Panc1 (cell line): ENCODE results near the gene NOX3. TPM values are rescaled to one million over a fixed set of nuclear protein-coding genes. Genes with fewer than 3 reads are reported as not detected.

Source experiments
- ATAC-seq: fragments of 200-7000 bp; cut with Tn5 transposase; 2 replicates; pipeline ENCODE4 v1.9.1; 2020; ENCODE audit warnings: mild to moderate bottlenecking, moderate library complexity
- BruUV-seq: library from RNA; stranded (reverse); fragments of 400-500 nt; replicated peaks from 2 replicates; lab custom pipeline; 2021; lab: Mats Ljungman, UMichigan
- CTCF ChIA-PET: fragments of 300-600 bp; sonication (Branson Sonifier 250); formaldehyde crosslinking; loops from one replicate; lab custom pipeline; 2022; ENCODE audit warnings: antibody characterized with exemption; lab: Charles Lee
- POLR2A ChIA-PET: fragments of 300-600 bp; sonication (Branson Sonifier 250); formaldehyde crosslinking; loops from one replicate; lab custom pipeline; 2022; ENCODE audit warnings: antibody characterized with exemption; lab: Charles Lee
- DNase-seq: peaks from one replicate; pipeline ENCODE4 v3.0.0-alpha.2; 2010; ENCODE audit warnings: low read depth, low spot score
- H3K27ac ChIP-seq: 2 replicates; pipeline ENCODE4 v1.5.1; 2011; ENCODE audit warnings: mild to moderate bottlenecking, low read length, inconsistent platforms
- H3K27me3 ChIP-seq: fragments of 200-500 bp; sonication (Bioruptor generic); 2 replicates; pipeline ENCODE4 v1.6.0; 2014; ENCODE audit warnings: low read length, inconsistent platforms; ENCODE audit not compliant: control insufficient read depth, insufficient read depth
- H3K36me3 ChIP-seq: fragments of 200-500 bp; sonication (Bioruptor generic); 2 replicates; pipeline ENCODE4 v1.5.1; 2014; ENCODE audit warnings: inconsistent platforms, mild to moderate bottlenecking, low read length, moderate library complexity; ENCODE audit not compliant: control insufficient read depth, insufficient read depth
- H3K4me1 ChIP-seq: 2 replicates; pipeline ENCODE4 v1.5.1; 2011; ENCODE audit warnings: inconsistent platforms, mild to moderate bottlenecking, low read length, moderate library complexity; ENCODE audit not compliant: control insufficient read depth, insufficient read depth
- H3K4me3 ChIP-seq, 2 experiments: 2 replicates each; pipeline ENCODE4 v1.5.1; 2011 to 2012; ENCODE audit warnings: low read depth in 2 of 2, low read length in 2 of 2, mild to moderate bottlenecking in 2 of 2, inconsistent platforms in 1 of 2, moderate library complexity in 1 of 2
- H3K9me3 ChIP-seq: fragments of 200-500 bp; sonication (Bioruptor generic); 2 replicates; pipeline ENCODE4 v1.5.1; 2014; ENCODE audit warnings: low read depth, mild to moderate bottlenecking, inconsistent platforms, low read length, moderate library complexity; ENCODE audit not compliant: control insufficient read depth, insufficient read depth
- POLR2AphosphoS5 ChIP-seq: IDR thresholded peaks from 2 replicates; pipeline ENCODE4 v1.6.1; 2012; ENCODE audit warnings: mild to moderate bottlenecking, low read depth, low read length, moderate library complexity
- SIN3A ChIP-seq: IDR thresholded peaks from 2 replicates; pipeline ENCODE4 v1.6.1; 2012; ENCODE audit warnings: low read depth, mild to moderate bottlenecking, low read length, moderate library complexity, borderline replicate concordance; ENCODE audit not compliant: insufficient read depth
- TCF7L2 ChIP-seq: IDR thresholded peaks from 2 replicates; pipeline ENCODE4 v1.6.1; 2011; ENCODE audit warnings: mild to moderate bottlenecking, low read depth, low read length, inconsistent platforms
- in situ Hi-C: cut with HindIII; loops from 2 replicates; pipeline ENCODE4 v1.10.0; 2016; ENCODE audit warnings: low sequenced_read_pairs, low pct_unique_long_range_greater_than_20kb
- intact Hi-C: fragments of 100-400 bp; cut with micrococcal nuclease; formaldehyde crosslinking; loops from one replicate; pipeline ENCODE4 v1.10.0; 2022; ENCODE audit not compliant: unreplicated experiment
- total RNA-seq: library from RNA; stranded (reverse); gene quantifications from one replicate; pipeline ENCODE4 v1.2.1, GENCODE V29; 2021; ENCODE audit not compliant: unreplicated experiment
- TF ChIP-seq, protein P1 (sequence below), 2 experiments: IDR thresholded peaks; 2 replicates each; pipeline ENCODE4 v1.6.1; 2011 to 2012; ENCODE audit warnings: low read depth in 2 of 2, control low read depth in 1 of 2, low read length in 1 of 2, mild to moderate bottlenecking in 1 of 2, moderate library complexity in 1 of 2; ENCODE audit not compliant: insufficient read depth in 1 of 2
- TF ChIP-seq, protein P2 (sequence below): fragments of 450-650 bp; IDR thresholded peaks from 2 replicates; pipeline ENCODE4 v1.5.1; 2017; ENCODE audit warnings: mild to moderate bottlenecking

Gene NOX3
- total RNA-seq, 1 experiment from 2014 or later, result not detected

DNA sequence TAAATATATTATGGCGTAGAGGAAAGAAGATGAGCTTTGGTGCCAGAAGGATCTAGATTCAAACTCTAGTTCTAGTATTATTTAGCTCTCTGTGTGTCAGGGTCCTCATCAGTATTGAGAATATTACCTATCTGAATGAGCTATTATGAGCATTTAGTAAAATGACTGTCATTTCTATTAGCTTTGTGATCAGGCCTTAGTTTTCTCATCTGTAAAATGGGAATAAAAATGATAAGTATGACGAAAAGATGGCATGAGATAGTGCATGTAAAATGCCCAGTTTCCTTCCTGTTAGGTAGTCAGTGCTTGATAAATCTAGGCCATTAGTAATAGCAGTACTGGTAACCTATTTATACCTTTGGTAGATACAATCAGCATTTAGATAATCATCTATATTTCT, 35.1 kb downstream of the NOX3 start:
- Histone ChIP-seq H3K27me3 (no peaks in the 10 kb centered on the region), H3K27ac (no peak overlapping the region), H3K36me3 (no peaks in the 10 kb centered on the region), H3K9me3 (no peaks in the 10 kb centered on the region), H3K4me3 (no peak overlapping the region), H3K4me1 (no peaks in the 10 kb centered on the region)
- BruUV-seq, result no TSS peak
- intact Hi-C loops (no loop called here), in situ Hi-C loops (no loop called here)
- CTCF ChIA-PET, result no interaction called here
- no peak for ATAC-seq
- no peak for DNase-seq
- POLR2A ChIA-PET, result no interaction called here
- TF ChIP-seq POLR2AphosphoS5 (no peak), TCF7L2 (no peak), SIN3A (no peak)

DNA sequence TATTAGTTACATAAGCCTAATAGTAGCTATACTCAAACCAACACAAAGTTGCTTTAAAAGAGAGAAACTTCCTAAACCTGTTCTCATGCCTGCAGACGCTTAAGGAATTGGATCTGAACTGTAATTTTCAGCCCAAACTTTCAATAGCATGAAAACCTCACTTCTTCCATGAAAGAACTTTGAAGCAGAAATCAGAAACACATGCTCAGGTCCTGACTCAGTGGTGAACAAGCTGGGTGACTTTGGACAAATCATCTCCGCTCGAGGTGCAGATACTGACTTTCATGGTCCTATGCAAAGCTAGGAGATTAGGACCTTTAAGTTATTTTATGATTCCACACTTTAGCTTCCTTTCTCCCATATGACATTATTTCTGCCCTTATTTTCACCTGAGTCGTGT, 36.5 kb downstream of the NOX3 start:
- TF ChIP-seq, protein P1, sequence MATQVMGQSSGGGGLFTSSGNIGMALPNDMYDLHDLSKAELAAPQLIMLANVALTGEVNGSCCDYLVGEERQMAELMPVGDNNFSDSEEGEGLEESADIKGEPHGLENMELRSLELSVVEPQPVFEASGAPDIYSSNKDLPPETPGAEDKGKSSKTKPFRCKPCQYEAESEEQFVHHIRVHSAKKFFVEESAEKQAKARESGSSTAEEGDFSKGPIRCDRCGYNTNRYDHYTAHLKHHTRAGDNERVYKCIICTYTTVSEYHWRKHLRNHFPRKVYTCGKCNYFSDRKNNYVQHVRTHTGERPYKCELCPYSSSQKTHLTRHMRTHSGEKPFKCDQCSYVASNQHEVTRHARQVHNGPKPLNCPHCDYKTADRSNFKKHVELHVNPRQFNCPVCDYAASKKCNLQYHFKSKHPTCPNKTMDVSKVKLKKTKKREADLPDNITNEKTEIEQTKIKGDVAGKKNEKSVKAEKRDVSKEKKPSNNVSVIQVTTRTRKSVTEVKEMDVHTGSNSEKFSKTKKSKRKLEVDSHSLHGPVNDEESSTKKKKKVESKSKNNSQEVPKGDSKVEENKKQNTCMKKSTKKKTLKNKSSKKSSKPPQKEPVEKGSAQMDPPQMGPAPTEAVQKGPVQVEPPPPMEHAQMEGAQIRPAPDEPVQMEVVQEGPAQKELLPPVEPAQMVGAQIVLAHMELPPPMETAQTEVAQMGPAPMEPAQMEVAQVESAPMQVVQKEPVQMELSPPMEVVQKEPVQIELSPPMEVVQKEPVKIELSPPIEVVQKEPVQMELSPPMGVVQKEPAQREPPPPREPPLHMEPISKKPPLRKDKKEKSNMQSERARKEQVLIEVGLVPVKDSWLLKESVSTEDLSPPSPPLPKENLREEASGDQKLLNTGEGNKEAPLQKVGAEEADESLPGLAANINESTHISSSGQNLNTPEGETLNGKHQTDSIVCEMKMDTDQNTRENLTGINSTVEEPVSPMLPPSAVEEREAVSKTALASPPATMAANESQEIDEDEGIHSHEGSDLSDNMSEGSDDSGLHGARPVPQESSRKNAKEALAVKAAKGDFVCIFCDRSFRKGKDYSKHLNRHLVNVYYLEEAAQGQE (IDR thresholded peaks at IDR 0.05; ENCODE audit: insufficient read depth in 1 of 2, low read depth in 2 of 2, low read length in 1 of 2), result no peak
- TF ChIP-seq POLR2AphosphoS5, result no peak
- TF ChIP-seq SIN3A, result no peak
- no peak for TF ChIP-seq TCF7L2
- TF ChIP-seq, protein P2, sequence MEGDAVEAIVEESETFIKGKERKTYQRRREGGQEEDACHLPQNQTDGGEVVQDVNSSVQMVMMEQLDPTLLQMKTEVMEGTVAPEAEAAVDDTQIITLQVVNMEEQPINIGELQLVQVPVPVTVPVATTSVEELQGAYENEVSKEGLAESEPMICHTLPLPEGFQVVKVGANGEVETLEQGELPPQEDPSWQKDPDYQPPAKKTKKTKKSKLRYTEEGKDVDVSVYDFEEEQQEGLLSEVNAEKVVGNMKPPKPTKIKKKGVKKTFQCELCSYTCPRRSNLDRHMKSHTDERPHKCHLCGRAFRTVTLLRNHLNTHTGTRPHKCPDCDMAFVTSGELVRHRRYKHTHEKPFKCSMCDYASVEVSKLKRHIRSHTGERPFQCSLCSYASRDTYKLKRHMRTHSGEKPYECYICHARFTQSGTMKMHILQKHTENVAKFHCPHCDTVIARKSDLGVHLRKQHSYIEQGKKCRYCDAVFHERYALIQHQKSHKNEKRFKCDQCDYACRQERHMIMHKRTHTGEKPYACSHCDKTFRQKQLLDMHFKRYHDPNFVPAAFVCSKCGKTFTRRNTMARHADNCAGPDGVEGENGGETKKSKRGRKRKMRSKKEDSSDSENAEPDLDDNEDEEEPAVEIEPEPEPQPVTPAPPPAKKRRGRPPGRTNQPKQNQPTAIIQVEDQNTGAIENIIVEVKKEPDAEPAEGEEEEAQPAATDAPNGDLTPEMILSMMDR, result no peak
- BruUV-seq, result no TSS peak
- Histone ChIP-seq H3K27ac (no peak overlapping the region), H3K4me3 (no peak overlapping the region), H3K9me3 (no peaks in the 10 kb centered on the region), H3K27me3 (no peaks in the 10 kb centered on the region), H3K36me3 (no peaks in the 10 kb centered on the region), H3K4me1 (no peaks in the 10 kb centered on the region)
- ChIA-PET POLR2A (no interaction called here), CTCF (no interaction called here)
- in situ Hi-C loops (no loop called here), intact Hi-C loops (no loop called here)
- DNase-seq (no peak), ATAC-seq (no peak)

DNA sequence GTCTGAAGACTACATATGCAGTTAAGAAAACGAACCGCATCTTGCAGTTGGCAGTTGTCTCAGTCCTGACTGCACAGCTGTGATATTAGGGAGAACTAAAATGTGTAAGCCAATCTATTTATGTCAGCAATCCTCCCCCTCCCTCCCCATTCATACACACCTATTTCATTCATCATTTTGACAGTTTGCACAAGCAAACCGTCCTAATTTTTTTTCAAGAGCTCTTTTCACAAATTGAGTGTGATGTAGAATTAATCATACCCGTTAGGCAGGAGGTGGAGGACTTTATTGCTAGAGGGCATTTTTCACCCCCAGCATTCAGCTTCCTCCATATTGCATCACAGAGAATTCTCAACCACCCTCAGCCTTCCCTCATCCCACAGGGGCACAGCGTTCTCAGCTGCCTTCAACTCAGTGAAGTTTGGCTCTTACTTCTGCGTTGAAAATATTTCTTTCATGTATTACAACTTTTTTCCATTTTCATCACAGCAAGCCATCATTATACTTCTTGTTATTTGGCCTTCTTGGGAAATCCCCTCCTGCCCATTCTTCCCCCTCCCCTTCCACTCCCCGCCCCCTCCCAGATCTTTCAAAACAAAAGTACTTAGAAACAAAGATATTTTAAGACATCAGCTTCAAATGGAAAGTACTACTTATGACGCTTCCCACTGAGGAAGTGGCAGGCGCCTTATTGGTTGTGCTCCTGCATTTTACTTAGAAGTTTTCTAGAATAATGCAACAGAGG, 37.5 kb downstream of the NOX3 start:
- no peaks in the 10 kb centered on the region for H3K4me1 ChIP-seq
- H3K36me3 ChIP-seq, result no peaks in the 10 kb centered on the region

More for the DNA sequence above, 37.5 kb downstream of the NOX3 start:
- CTCF ChIA-PET, result no interaction called here
- no peak for TF ChIP-seq SIN3A
- no peak for TF ChIP-seq POLR2AphosphoS5
- TF ChIP-seq, protein P2, result no peak
- TF ChIP-seq, protein P1 (IDR thresholded peaks at IDR 0.05; ENCODE audit: insufficient read depth in 1 of 2, low read depth in 2 of 2, low read length in 1 of 2), result no peak
- no peak for TF ChIP-seq TCF7L2
- intact Hi-C loops, result no loop called here
- DNase-seq (no peak), ATAC-seq (peak; percentile 72)
- H3K27ac ChIP-seq, result no peak overlapping the region
- peak overlapping the region in 1 of 2 experiments; percentile 7; a peak in 2 of 4 replicates for H3K4me3 ChIP-seq
- no TSS peak for BruUV-seq
- POLR2A ChIA-PET, result interaction anchor here (0.7 kb wide), 1 partner anchor 108 kb away, joined by 3 read pairs; no protein-coding TSS in a partner anchor
- in situ Hi-C loops, result no loop called here
- no peaks in the 10 kb centered on the region for H3K9me3 ChIP-seq
- H3K27me3 ChIP-seq, result no peaks in the 10 kb centered on the region
